Fibroblast of upper back skin (primary cell): ENCODE measurements around the gene ELK4.

Source experiments
- DNase-seq: peaks from one replicate; pipeline ENCODE4 v3.0.0-alpha.2; 2013

The ELK4 gene, protein sequence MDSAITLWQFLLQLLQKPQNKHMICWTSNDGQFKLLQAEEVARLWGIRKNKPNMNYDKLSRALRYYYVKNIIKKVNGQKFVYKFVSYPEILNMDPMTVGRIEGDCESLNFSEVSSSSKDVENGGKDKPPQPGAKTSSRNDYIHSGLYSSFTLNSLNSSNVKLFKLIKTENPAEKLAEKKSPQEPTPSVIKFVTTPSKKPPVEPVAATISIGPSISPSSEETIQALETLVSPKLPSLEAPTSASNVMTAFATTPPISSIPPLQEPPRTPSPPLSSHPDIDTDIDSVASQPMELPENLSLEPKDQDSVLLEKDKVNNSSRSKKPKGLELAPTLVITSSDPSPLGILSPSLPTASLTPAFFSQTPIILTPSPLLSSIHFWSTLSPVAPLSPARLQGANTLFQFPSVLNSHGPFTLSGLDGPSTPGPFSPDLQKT

DNA sequence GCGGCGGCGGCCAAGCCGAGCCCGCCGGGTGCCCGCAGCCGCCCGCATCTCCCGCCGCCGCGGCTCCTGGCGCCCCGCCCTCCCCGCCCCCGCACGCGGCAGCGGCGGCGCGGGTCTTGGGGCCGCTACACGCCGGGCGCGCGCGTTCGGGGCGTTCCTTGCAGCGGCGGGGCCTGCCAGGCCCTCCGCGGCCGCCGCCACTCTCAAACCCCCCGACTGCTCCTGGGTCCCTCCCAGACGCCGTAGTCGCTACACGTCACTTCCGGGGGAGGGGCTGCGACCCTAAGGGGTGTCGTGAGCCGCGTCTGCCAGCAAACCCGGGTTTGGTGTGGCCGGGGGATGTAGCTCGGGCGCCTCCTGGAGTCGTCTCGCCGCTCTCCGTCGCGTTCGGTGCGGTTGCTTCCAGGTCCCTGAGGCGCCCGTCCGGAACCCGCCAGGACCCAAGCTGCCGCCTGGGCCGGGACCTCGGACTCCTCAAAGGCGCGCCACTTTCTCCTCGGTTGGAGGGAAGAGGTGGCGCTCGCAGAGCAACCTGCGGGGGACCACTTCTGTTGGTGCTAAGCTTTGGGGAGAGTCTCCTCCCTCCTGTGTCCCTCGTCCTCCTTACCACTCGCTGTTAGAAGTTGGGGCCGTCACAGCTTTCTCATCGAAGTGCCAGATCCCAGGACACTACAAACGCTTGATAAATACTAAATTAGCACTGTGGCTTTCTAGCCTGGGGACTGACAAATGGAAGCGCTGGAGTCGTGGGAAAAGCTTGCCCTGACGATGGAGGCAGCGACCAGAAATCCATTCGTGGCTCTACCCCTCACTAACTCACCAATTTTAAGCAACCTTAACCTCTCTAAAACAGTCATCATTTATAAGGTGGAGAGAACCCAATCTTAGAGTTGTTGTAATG, at the start of gene ELK4:
Gene ELK4 (minus strand): TSS at position 244 of the 901 bp plus-strand sequence. CDS start 8,129 bp downstream, outside the sequence.
- peak; percentile 98 for DNase-seq

DNA sequence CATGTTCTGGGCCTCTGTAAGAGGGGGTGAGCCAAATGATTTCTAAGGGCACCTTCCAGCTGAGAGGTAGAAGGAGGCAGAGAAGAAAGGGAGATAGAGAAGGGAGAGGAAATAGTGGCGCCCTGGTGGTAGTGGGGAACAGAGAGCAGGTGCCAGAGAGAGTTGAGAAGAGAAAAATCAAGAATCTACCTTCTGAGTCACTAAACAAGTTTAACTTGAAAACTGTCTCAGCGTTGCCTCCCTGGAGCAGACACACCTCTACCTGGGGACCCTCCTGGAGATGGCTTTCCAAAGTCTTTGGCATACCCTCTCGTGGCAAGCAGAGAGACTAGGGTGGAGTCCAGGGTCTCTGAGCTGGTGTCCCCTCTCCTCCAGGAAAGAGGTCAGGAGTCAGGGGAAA, 49.6 kb upstream of the ELK4 start:
- no peak for DNase-seq

GRCh38 chr1:205680073-205680851, 48.5 kb upstream of the ELK4 start, which contains the start of gene SLC45A3:
Gene SLC45A3 (minus strand): TSS chr1:205680509. CDS start chr1:205664656, 15,853 bp downstream.
- DNase-seq: peak; percentile 21

GRCh38 chr1:205678286-205679111, 46.7 kb upstream of the ELK4 start:
- DNase-seq: peak; percentile 33

DNA sequence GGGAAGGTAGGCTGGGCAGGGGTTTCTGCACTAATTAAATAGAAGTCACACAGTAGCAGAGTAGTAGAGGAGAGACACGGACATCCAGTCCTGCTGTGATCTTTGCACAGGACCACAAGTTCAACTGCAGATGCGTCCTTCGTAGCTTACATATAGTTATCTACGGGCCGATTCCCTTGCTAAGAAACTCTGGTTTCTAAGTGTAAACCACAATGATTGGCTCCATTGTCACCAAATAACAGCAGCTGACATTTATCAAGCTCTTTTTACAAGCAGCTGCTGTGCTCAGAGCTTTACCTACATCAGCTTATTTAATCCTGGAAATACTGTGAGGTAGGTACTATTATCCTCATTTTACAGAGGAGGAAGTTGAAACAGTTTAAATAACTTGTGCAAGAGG, 45.4 kb upstream of the ELK4 start:
- DNase-seq: no peak

DNA sequence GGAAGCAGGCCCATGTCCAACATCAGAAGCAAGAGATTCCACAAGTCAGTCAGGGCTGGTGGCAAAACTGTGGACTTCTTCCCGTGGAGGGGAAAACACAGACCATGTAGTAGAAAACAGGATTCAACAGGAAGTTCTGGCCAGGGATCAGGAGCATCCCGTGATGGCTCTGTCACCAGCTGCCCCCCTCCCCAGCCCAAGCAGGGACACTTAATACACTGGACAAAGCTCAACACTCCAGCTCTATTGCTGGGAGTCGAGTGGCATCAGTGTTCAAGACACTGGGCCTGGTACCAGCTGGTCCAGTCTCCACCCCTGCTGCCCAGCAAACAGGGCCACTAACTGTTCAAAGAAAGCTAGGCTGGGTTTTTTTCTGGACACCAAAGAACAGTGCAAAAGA, 44.8 kb upstream of the ELK4 start:
- no peak for DNase-seq

DNA sequence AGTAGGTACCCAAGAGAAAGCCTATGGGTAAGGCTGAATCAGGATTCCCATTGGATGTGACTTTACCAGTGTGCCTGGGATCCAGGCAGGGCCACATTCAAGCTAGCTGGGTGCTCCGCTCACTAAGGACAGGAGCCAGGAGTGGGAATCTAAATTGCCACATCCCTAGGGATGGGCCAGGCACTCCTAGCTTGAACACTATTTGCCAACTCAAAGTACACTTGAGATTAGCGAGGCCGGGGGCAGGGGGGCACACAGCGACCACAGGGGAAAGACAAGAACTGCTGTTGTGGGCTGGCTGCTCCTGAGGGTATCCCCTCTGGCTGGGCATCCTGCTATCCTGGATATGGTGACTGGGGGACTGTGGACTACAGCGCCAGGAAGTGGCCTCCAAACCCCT, 44.2 kb upstream of the ELK4 start:
- no peak for DNase-seq

- no peak for DNase-seq
Observed at GRCh38 chr1:205675247-205675646, 43.4 kb upstream of the ELK4 start.

DNA sequence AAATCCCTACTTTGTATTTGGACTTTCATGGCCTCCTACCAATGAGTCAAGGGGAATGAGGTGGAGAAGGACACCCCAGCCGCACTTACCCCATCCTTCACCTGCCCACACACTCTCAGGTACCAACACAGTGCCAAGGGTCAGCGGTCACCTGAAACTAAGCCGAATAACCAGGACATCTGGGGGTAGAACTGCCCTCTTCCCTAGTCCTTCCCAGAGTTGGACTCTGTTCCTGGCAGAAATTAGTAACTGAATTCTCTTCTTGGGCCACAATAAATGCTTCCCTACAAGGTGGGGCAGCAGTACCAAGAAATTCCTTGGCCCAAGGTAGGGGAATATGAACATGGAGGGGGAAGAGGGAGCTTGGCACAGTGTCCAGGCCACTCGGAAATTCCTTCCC, 41.2 kb upstream of the ELK4 start:
- no peak for DNase-seq

DNA sequence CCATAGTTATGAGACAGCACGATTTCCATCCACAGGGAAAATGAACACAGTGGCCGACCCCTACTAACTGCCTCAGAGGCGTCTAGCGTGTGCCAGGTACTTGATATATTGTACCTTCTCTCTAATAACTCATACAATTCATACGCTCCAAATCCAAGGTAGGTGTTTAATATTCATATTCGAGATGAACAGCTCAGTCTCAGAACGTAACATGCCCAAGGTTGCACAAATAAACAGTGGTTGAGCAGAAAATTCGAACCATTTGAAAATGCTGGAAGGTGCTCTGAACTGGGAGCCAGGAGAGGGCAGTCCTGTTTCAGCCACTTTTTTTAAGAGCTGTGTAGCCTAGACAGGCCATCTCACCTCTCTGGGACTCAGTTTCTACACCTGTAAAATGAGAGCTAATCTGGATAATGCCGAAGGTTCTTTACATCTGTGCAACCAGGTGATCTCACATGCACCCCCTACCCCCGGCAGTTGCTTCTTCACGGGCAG, 40.6 kb upstream of the ELK4 start:
- no peak for DNase-seq

GRCh38 chr1:205670611-205671430, 39.0 kb upstream of the ELK4 start:
- no peak for DNase-seq

DNA sequence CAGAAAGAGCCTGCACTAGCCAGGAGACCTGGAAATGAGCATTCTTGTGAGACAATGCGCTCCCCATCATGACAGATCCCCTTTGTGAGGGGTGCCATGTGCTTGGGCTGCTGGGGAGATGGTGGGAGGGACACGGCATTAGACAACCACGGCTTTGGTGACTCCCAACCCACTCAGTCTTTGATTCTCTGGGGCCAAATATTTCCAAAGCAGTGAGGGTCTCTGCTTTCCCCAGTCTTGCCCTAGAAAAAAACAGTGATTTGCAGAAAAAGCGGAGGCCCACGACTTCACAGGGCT, 38.3 kb upstream of the ELK4 start:
- no peak for DNase-seq

DNA sequence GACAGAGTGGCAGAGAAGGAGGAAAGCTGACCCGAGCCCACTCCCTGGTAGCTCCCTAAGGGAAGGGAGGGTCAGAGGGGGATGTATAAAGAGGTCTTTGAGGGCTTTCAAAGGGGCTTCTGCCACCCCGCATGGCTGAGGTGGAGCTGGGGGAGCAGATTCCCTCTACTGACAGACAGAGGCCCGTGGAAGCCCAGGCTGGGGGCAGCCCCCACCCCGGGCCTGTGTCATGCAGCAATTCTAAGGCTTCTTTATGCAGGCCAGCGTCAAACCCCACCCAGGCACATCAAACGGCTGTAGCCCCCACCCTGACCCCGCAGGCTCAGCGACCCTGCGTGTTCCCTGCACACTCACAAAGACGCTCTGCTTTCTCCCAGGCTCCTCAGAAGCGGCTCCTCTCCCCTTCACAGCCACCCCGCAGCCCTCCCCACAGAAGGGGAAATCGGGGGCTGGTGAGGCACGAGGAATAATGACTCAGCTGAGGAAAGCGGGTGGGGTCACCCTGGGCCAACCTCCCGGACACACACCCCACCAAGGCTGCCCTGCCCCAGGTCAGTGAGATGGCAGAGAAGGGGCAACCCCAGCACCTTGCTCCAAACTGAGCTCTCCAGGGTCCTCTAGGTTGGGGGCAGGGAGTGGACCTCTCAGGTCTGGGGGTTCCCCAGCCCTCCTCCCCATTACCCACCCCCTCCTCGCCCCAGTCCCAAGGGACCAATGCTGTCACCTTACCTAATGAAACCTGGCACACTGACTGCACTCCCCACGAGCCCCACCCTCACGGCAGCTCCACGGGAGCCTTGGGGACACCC, 37.7 kb upstream of the ELK4 start:
- no peak for DNase-seq

GRCh38 chr1:205668951-205669340, 37.1 kb upstream of the ELK4 start:
- DNase-seq: no peak

GRCh38 chr1:205667909-205668643, 36.3 kb upstream of the ELK4 start:
- DNase-seq: no peak

DNA sequence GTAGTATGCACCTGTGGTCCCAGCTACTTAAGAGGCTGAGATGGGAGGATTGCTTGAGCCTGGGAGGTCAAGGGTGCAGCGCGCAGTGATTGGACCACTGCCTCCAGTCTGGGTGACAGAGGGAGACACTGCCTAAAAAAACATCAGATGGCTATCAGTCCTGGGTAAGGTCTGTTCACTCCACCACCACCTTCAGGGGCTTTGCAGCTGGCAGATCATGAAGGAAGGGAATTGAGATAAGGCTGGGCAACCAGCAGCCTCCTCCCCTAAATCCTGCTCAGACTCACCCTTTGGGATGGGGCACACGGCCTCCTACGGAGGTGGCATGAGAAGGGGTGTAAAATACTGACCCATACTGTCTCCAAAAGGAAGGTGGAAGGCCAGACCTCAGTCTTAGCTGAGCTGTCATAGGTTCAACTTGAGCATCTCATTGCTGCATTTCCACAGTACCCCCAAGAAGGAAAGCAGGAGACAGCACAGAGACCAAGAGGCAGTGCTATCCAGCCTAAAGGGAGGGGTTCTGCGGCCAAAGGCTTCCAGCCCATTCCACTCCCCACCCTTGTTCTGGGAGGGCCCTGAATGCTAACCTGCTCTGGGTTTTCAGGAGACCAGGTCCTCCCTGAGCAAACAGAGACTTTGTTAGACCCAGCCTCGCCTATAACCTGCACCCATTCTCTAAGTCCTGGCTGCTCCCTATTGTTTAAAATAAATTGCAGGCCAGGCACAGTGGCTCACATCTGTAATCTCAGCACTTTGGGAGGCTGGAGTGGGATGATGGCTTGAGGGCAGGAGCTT, 34.8 kb upstream of the ELK4 start:
- DNase-seq: no peak

DNA sequence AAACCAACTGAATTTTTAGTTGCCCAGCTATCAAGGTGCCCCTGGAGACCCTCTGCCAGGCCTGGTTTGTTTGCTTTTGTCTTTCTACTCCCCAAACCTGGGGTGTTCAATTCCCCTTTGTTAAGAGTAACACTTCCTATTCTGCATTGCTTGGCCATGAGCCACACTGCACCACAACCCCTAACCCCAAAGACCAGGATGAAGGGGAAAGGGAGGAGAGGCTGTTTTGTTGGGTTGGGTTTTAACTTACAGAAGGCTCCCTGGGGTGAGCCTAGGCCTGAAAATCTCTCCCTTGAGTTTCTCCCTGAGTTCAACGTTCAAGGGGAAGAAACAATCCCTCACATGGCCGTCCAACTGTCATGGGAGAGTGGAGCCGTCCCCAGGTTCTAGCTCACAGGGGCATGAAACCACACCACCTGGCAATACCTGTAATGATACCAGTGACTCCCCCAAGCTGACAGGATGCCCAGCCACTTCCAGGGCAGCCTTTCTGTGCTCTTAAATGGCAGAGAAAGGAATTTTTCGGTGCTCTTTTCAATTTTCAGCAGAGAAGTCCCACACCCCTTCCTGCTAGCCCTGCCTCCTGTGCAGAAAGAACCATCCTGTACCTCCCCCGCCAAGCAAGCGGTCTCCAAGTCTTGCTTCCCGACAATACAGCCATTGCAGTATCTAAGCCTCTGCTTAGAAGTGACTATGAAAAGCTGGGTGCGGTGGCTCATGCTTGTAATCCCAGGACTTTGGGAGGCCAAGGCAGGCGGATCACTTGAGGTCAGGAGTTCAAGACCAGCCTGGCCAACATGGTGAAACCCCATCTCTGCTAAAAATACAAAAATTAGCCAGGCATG, 33.6 kb upstream of the ELK4 start:
- DNase-seq: no peak
